Skin of body (tissue), 1 donor: ENCODE data around the gene PRPF38B. TPM values are rescaled to one million over a fixed set of nuclear protein-coding genes. Genes with fewer than 3 reads are reported as not detected.

Experiments
- total RNA-seq: library from RNA; depleted of rRNA; stranded (reverse); fragments of >200 nt; gene quantifications from one replicate; pipeline ENCODE4 v1.2.3, GENCODE V29; 2014

The PRPF38B gene
- total RNA-seq, 1 donor from 2014 or later: 21.9 TPM

Other genes starting within 250 kb of the PRPF38B start
- gene NBPF6, start 242.0 kb upstream of the PRPF38B start, total RNA-seq: not detected
- gene EEIG2, start 132.2 kb upstream of the PRPF38B start, total RNA-seq: 22.2 TPM
- gene HENMT1, start 31.2 kb upstream of the PRPF38B start, total RNA-seq: 7.3 TPM
- gene FNDC7, start 20.6 kb downstream of the PRPF38B start, total RNA-seq: not detected
- 61.5 TPM for gene STXBP3, start 54.4 kb downstream of the PRPF38B start, total RNA-seq
- 0.20 TPM for gene AKNAD1, start 164.8 kb downstream of the PRPF38B start, total RNA-seq
- gene GPSM2, start 184.7 kb downstream of the PRPF38B start, total RNA-seq: 56.2 TPM